Neural progenitor cell (in vitro differentiated cells): ENCODE results near the gene ANTXR1. TPM values are rescaled to one million over a fixed set of nuclear protein-coding genes. Genes with fewer than 3 reads are reported as not detected.

ENCODE experiments used
- DNase-seq: peaks from one replicate; pipeline ENCODE4 v3.0.0-alpha.2; 2016; ENCODE audit warnings: low spot score
- H2AFZ ChIP-seq: fragments of 200-600 bp; sonication (generic); replicated peaks from 2 replicates; pipeline ENCODE4 v1.6.1; 2016; ENCODE audit warnings: antibody characterized with exemption
- H3F3A ChIP-seq: fragments of 200-600 bp; sonication (generic); 2 replicates; pipeline ENCODE4 v1.6.1; 2016; ENCODE audit warnings: antibody characterized with exemption, low read depth
- H3K27ac ChIP-seq: fragments of 200-600 bp; sonication (generic); 2 replicates; pipeline ENCODE4 v1.5.1; 2016; ENCODE audit warnings: mild to moderate bottlenecking
- H3K27me3 ChIP-seq: fragments of 200-600 bp; sonication (generic); 2 replicates; pipeline ENCODE4 v1.6.1; 2016; ENCODE audit warnings: mild to moderate bottlenecking, moderate library complexity
- H3K36me3 ChIP-seq: fragments of 200-600 bp; sonication (generic); 2 replicates; pipeline ENCODE4 v1.5.1; 2016
- H3K4me1 ChIP-seq: fragments of 200-600 bp; sonication (generic); 2 replicates; pipeline ENCODE4 v1.6.1; 2016; ENCODE audit warnings: mixed run types
- H3K4me2 ChIP-seq: fragments of 200-600 bp; sonication (generic); 2 replicates; pipeline ENCODE4 v1.6.1; 2016
- H3K4me3 ChIP-seq: fragments of 200-600 bp; sonication (generic); 2 replicates; pipeline ENCODE4 v1.5.1; 2016
- H3K79me2 ChIP-seq: fragments of 200-600 bp; sonication (generic); 2 replicates; pipeline ENCODE4 v1.6.1; 2016; ENCODE audit warnings: low read depth
- H3K9ac ChIP-seq: fragments of 200-600 bp; sonication (generic); 2 replicates; pipeline ENCODE4 v1.6.1; 2016
- H3K9me3 ChIP-seq: fragments of 200-600 bp; sonication (generic); 2 replicates; pipeline ENCODE4 v1.5.1; 2016; ENCODE audit warnings: low read depth
- H4K20me1 ChIP-seq: fragments of 200-600 bp; sonication (generic); 2 replicates; pipeline ENCODE4 v1.6.1; 2016; ENCODE audit warnings: low read depth
- H3K27ac Mint-ChIP-seq: 3 replicates; pipeline ENCODE4 v1.8.0; 2021; ENCODE audit warnings: mixed read lengths
- H3K27me3 Mint-ChIP-seq: 2 replicates; pipeline ENCODE4 v1.8.0; 2022; ENCODE audit warnings: low read depth, mild to moderate bottlenecking, inconsistent platforms, moderate library complexity, mixed read lengths; ENCODE audit not compliant: insufficient read depth
- H3K36me3 Mint-ChIP-seq: 3 replicates; pipeline ENCODE4 v1.8.0; 2021; ENCODE audit warnings: mixed read lengths
- H3K4me1 Mint-ChIP-seq: 3 replicates; pipeline ENCODE4 v1.8.0; 2021; ENCODE audit warnings: mixed read lengths
- H3K4me3 Mint-ChIP-seq: 3 replicates; pipeline ENCODE4 v1.8.0; 2021; ENCODE audit warnings: mild to moderate bottlenecking, moderate library complexity, mixed read lengths
- H3K9me3 Mint-ChIP-seq: 3 replicates; pipeline ENCODE4 v1.8.0; 2020; ENCODE audit warnings: mixed read lengths
- CTCF ChIP-seq: fragments of 200-600 bp; sonication (generic); IDR thresholded peaks from 2 replicates; pipeline ENCODE4 v1.5.1; 2017; ENCODE audit warnings: antibody characterized with exemption, mild to moderate bottlenecking
- EZH2 ChIP-seq: fragments of 200-600 bp; sonication (generic); IDR thresholded peaks from 2 replicates; pipeline ENCODE4 v1.6.1; 2017; ENCODE audit warnings: antibody characterized with exemption, mild to moderate bottlenecking, moderate library complexity
- EZH2phosphoT487 ChIP-seq: fragments of 200-600 bp; sonication (generic); IDR thresholded peaks from 2 replicates; pipeline ENCODE4 v1.6.1; 2017; ENCODE audit warnings: antibody characterized with exemption
- total RNA-seq: library from RNA; depleted of rRNA; stranded (reverse); fragments of >200 nt; gene quantifications from 2 replicates; pipeline ENCODE4 v1.2.3, GENCODE V29; 2015; ENCODE audit warnings: low replicate concordance

Gene ANTXR1
- total RNA-seq, 1 donor from 2014 or later, result 6.7 TPM

- H3K36me3 Mint-ChIP-seq, result peaks cover 31% of the 10 kb centered on the region
- no peak overlapping the region for H3K27ac Mint-ChIP-seq
- DNase-seq, result no peak
Measured at GRCh38 chr2:69167469-69167822, 154.5 kb downstream of the ANTXR1 start.

GRCh38 chr2:69168144-69168813 is 155.3 kb downstream of the ANTXR1 start:
- H3K27ac Mint-ChIP-seq, result no peak overlapping the region
- Histone ChIP-seq H4K20me1 (no peaks in the 10 kb centered on the region), H3K9ac (no peak overlapping the region), H3F3A (no peaks in the 10 kb centered on the region), H3K9me3 (no peaks in the 10 kb centered on the region), H3K4me3 (no peak overlapping the region), H3K36me3 (no peaks in the 10 kb centered on the region), H3K79me2 (no peaks in the 10 kb centered on the region), H3K4me2 (no peak overlapping the region), H3K27ac (no peak overlapping the region), H3K27me3 (no peaks in the 10 kb centered on the region), H3K4me1 (peaks cover 2% of the 10 kb centered on the region), H2AFZ (no peak overlapping the region)
- H3K9me3 Mint-ChIP-seq, result no peaks in the 10 kb centered on the region
- peaks cover 34% of the 10 kb centered on the region for H3K36me3 Mint-ChIP-seq
- H3K4me1 Mint-ChIP-seq, result peaks cover 16% of the 10 kb centered on the region
- no peak overlapping the region for H3K4me3 Mint-ChIP-seq
- no peak for DNase-seq
- TF ChIP-seq EZH2 (no peak), CTCF (no peak), EZH2phosphoT487 (no peak)
- peaks cover 2% of the 10 kb centered on the region for H3K27me3 Mint-ChIP-seq

More at GRCh38 chr2:69167469-69167822, 154.5 kb downstream of the ANTXR1 start:
- Histone ChIP-seq H3K9ac (no peak overlapping the region), H3K9me3 (no peaks in the 10 kb centered on the region), H3K27me3 (no peaks in the 10 kb centered on the region), H3K4me2 (no peak overlapping the region), H3K4me1 (peaks cover 7% of the 10 kb centered on the region), H2AFZ (no peak overlapping the region), H3K36me3 (no peaks in the 10 kb centered on the region), H3K27ac (no peak overlapping the region), H3F3A (no peaks in the 10 kb centered on the region), H3K4me3 (no peak overlapping the region), H3K79me2 (no peaks in the 10 kb centered on the region), H4K20me1 (no peaks in the 10 kb centered on the region)
- Mint-ChIP-seq H3K27me3 (peaks cover 2% of the 10 kb centered on the region), H3K4me3 (no peak overlapping the region), H3K4me1 (peaks cover 20% of the 10 kb centered on the region), H3K9me3 (no peaks in the 10 kb centered on the region)
- TF ChIP-seq CTCF (no peak), EZH2 (no peak), EZH2phosphoT487 (no peak)

- no peak overlapping the region for H3K9ac ChIP-seq
- H3K4me1 ChIP-seq, result no peaks in the 10 kb centered on the region
- no peaks in the 10 kb centered on the region for H3F3A ChIP-seq
- H3K9me3 ChIP-seq, result no peaks in the 10 kb centered on the region
- no peaks in the 10 kb centered on the region for H3K27me3 ChIP-seq
- H3K9me3 Mint-ChIP-seq, result no peaks in the 10 kb centered on the region
- H3K27ac Mint-ChIP-seq, result no peak overlapping the region
- no peak overlapping the region for H3K4me2 ChIP-seq
- H3K4me1 Mint-ChIP-seq, result peaks cover 13% of the 10 kb centered on the region
- H3K79me2 ChIP-seq, result no peaks in the 10 kb centered on the region
- H3K27ac ChIP-seq, result no peak overlapping the region
- H3K4me3 Mint-ChIP-seq, result no peak overlapping the region
- peaks cover 2% of the 10 kb centered on the region for H3K27me3 Mint-ChIP-seq
- H3K36me3 Mint-ChIP-seq, result peaks cover 32% of the 10 kb centered on the region
- no peaks in the 10 kb centered on the region for H4K20me1 ChIP-seq
- H3K4me3 ChIP-seq, result no peak overlapping the region
- no peak for TF ChIP-seq EZH2
- TF ChIP-seq CTCF, result no peak
- no peak for TF ChIP-seq EZH2phosphoT487
- H2AFZ ChIP-seq, result no peak overlapping the region
- no peaks in the 10 kb centered on the region for H3K36me3 ChIP-seq
- no peak for DNase-seq
Measured at GRCh38 chr2:69168950-69169654, 156.1 kb downstream of the ANTXR1 start.
